Measurements from ENCODE around the gene AADACL4.

GRCh38 chr1:12598974-12599373 is 44.9 kb upstream of the AADACL4 start:
- no peak for TF ChIP-seq POLR2A (IDR thresholded peaks at IDR 0.05)
- TF ChIP-seq, protein P1, sequence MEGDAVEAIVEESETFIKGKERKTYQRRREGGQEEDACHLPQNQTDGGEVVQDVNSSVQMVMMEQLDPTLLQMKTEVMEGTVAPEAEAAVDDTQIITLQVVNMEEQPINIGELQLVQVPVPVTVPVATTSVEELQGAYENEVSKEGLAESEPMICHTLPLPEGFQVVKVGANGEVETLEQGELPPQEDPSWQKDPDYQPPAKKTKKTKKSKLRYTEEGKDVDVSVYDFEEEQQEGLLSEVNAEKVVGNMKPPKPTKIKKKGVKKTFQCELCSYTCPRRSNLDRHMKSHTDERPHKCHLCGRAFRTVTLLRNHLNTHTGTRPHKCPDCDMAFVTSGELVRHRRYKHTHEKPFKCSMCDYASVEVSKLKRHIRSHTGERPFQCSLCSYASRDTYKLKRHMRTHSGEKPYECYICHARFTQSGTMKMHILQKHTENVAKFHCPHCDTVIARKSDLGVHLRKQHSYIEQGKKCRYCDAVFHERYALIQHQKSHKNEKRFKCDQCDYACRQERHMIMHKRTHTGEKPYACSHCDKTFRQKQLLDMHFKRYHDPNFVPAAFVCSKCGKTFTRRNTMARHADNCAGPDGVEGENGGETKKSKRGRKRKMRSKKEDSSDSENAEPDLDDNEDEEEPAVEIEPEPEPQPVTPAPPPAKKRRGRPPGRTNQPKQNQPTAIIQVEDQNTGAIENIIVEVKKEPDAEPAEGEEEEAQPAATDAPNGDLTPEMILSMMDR (IDR thresholded peaks at IDR 0.05) = no peak
